Left forelimb (tissue), 1 donor: ENCODE results near the gene MET.
"Not testable (repeated sequence)": the region's sequence is repeated elsewhere in the genome, so short reads cannot be mapped to it uniquely, and the experiment has no call there.

ENCODE experiments used
- DNase-seq: peaks from one replicate; pipeline ENCODE4 v3.0.0-alpha.2; 2018; ENCODE audit warnings: low spot score

The MET gene

GRCh38 chr7:116753130-116753529, 81.1 kb downstream of the MET start:
- DNase-seq: no peak

GRCh38 chr7:116754186-116754585, 82.2 kb downstream of the MET start:
- no peak for DNase-seq

- no peak for DNase-seq
Observed at GRCh38 chr7:116757283-116757682, 85.3 kb downstream of the MET start.

GRCh38 chr7:116759642-116760041, 87.6 kb downstream of the MET start:
- DNase-seq: not testable (repeated sequence)

GRCh38 chr7:116762971-116763370, 91.0 kb downstream of the MET start:
- DNase-seq: no peak

GRCh38 chr7:116763647-116764046, 91.7 kb downstream of the MET start:
- DNase-seq: no peak

GRCh38 chr7:116766881-116767280, 94.9 kb downstream of the MET start:
- DNase-seq: no peak

GRCh38 chr7:116769546-116769945, 97.5 kb downstream of the MET start:
- no peak for DNase-seq

GRCh38 chr7:116770941-116771340, 98.9 kb downstream of the MET start:
- no peak for DNase-seq

- DNase-seq: no peak
Observed at GRCh38 chr7:116771640-116772039, 99.6 kb downstream of the MET start.

GRCh38 chr7:116772423-116772863, 100.4 kb downstream of the MET start:
- DNase-seq: no peak

GRCh38 chr7:116772926-116773749, 101.1 kb downstream of the MET start:
- no peak for DNase-seq

GRCh38 chr7:116776046-116776445, 104.0 kb downstream of the MET start:
- no peak for DNase-seq

- no peak for DNase-seq
Observed at GRCh38 chr7:116776610-116777289, 104.8 kb downstream of the MET start.

GRCh38 chr7:116777651-116778281, 105.8 kb downstream of the MET start:
- no peak for DNase-seq

GRCh38 chr7:116779216-116779615, 107.2 kb downstream of the MET start:
- no peak for DNase-seq

- no peak for DNase-seq
Observed at GRCh38 chr7:116779931-116780330, 107.9 kb downstream of the MET start.

- DNase-seq: no peak
Observed at GRCh38 chr7:116780521-116780920, 108.5 kb downstream of the MET start.

- no peak for DNase-seq
Observed at GRCh38 chr7:116780966-116781365, 109.0 kb downstream of the MET start.

- no peak for DNase-seq
Observed at GRCh38 chr7:116781584-116781983, 109.6 kb downstream of the MET start.

- DNase-seq: no peak
Observed at GRCh38 chr7:116782177-116782711, 110.2 kb downstream of the MET start.

GRCh38 chr7:116783666-116784318, 111.8 kb downstream of the MET start:
- DNase-seq: no peak
